Epidermal melanocyte (primary cell): ENCODE data around the gene CABP4.

Experiments
- DNase-seq: peaks from one replicate; pipeline ENCODE4 v3.0.0; 2011; ENCODE audit warnings: low spot score; ENCODE audit not compliant: insufficient read length

CABP4 gene

GRCh38 chr11:67496113-67496512 is 41.0 kb downstream of the CABP4 start:
- DNase-seq = no peak

- DNase-seq = no peak
Measured at GRCh38 chr11:67497656-67498291, 42.6 kb downstream of the CABP4 start.

- no peak for DNase-seq
Measured at GRCh38 chr11:67498544-67498972, 43.4 kb downstream of the CABP4 start.

GRCh38 chr11:67499808-67500483 is 44.8 kb downstream of the CABP4 start:
- DNase-seq = no peak

- DNase-seq = no peak
Measured at GRCh38 chr11:67500484-67500821, 45.3 kb downstream of the CABP4 start.

- DNase-seq = no peak
Measured at GRCh38 chr11:67500831-67501715, 45.9 kb downstream of the CABP4 start.

- no peak for DNase-seq
Measured at GRCh38 chr11:67501854-67502253, 46.7 kb downstream of the CABP4 start.

GRCh38 chr11:67502328-67502979 is 47.3 kb downstream of the CABP4 start:
- no peak for DNase-seq

- DNase-seq = no peak
Measured at GRCh38 chr11:67503119-67504004, 48.2 kb downstream of the CABP4 start.

GRCh38 chr11:67504005-67504949 is 49.1 kb downstream of the CABP4 start:
- no peak for DNase-seq

- peak; percentile 73 for DNase-seq
Measured at GRCh38 chr11:67504950-67505581, 49.9 kb downstream of the CABP4 start, which contains the start of gene PITPNM1. TSS of gene PITPNM1 (minus strand) at chr11:67505363. CDS start at chr11:67504180, 1,183 bp downstream.

GRCh38 chr11:67505605-67506396 is 50.6 kb downstream of the CABP4 start:
- peak; percentile 91 for DNase-seq

GRCh38 chr11:67506426-67507051 is 51.4 kb downstream of the CABP4 start:
- DNase-seq = no peak

GRCh38 chr11:67507242-67507863 is 52.2 kb downstream of the CABP4 start:
- no peak for DNase-seq

GRCh38 chr11:67507864-67508485 is 52.8 kb downstream of the CABP4 start, which contains the start of gene CDK2AP2:
TSS of gene CDK2AP2 (minus strand) at chr11:67508162. CDS start at chr11:67508082, 80 bp downstream.
- peak; percentile 93 for DNase-seq

GRCh38 chr11:67508486-67509121 is 53.5 kb downstream of the CABP4 start:
- peak; percentile 93 for DNase-seq
